ENCODE data around the gene NME3.

- TF ChIP-seq DDIT3 (CRISPR knock-in tag; IDR thresholded peaks at IDR 0.05) (no peak), SP2 (CRISPR knock-in tag; IDR thresholded peaks at IDR 0.05) (no peak), CHD2 (IDR thresholded peaks at IDR 0.05; ENCODE audit: low read depth, low read length) (no peak)
Measured at GRCh38 chr16:1818204-1818872, 47.0 kb upstream of the NME3 start.

Measured in HepG2 (cell line).